HepG2 (cell line): ENCODE data around the gene CASKIN2. TPM values are rescaled to one million over a fixed set of nuclear protein-coding genes. Genes with fewer than 3 reads are reported as not detected.

Source experiments
- ATAC-seq: fragments of 200-7000 bp; cut with Tn5 transposase; 3 replicates; pipeline ENCODE4 v1.9.1; 2020; ENCODE audit warnings: mild to moderate bottlenecking, moderate library complexity
- BruUV-seq: library from RNA; stranded (reverse); fragments of 400-500 nt; replicated peaks from 2 replicates; lab custom pipeline; 2021; lab: Mats Ljungman, UMichigan
- CTCF ChIA-PET: fragments of 300-600 bp; formaldehyde crosslinking; extraction: SDS; loops from one replicate; lab custom pipeline; 2021; ENCODE audit warnings: low total read pairs, inconsistent platforms, low intra/inter-chr PET ratio; lab: Yijun Ruan, JAX
- POLR2A ChIA-PET: fragments of 350-600 bp; sonication (Branson Sonifier 250); formaldehyde crosslinking; loops from one replicate; lab custom pipeline; 2020; ENCODE audit warnings: antibody characterized with exemption, inconsistent platforms; lab: Yijun Ruan, JAX
- DNase-seq: peaks from one replicate; pipeline ENCODE4 v3.0.0-alpha.2; 2015; ENCODE audit warnings: low spot score
- FAIRE-seq: peaks from 3 replicates; lab custom pipeline; 2011; peaks lifted over from hg19 to GRCh38; lab: Jason Lieb, UNC
- H2AFZ ChIP-seq: one replicate; pipeline ENCODE4 v1.6.1; 2011; ENCODE audit warnings: low read length, inconsistent platforms
- H3K27ac ChIP-seq: fragments of 300-600 bp; 3 replicates; pipeline ENCODE4 v1.8.0; 2011; ENCODE audit warnings: mixed run types, mild to moderate bottlenecking, mixed read lengths, low read length, inconsistent platforms; ENCODE audit not compliant: insufficient read depth; ENCODE audit errors: extremely low read length
- H3K27me3 ChIP-seq, 2 experiments: fragments of 200-600 bp in 1 of 2; 2 replicates in 1 of 2; 3 replicates in 1 of 2; pipeline versions ENCODE4 v1.6.0 to v1.8.0; 2011; ENCODE audit warnings: low read length in 2 of 2, mild to moderate bottlenecking in 2 of 2, moderate library complexity in 2 of 2, inconsistent platforms in 1 of 2; ENCODE audit not compliant: insufficient read depth in 2 of 2, control insufficient read depth in 1 of 2
- H3K36me3 ChIP-seq, 2 experiments: fragments of 200-600 bp in 1 of 2; replicated peaks in 1 of 2; 2 replicates in 1 of 2; 3 replicates in 1 of 2; pipeline versions ENCODE4 v1.5.1 to v1.8.0; 2011; ENCODE audit warnings: low read length in 2 of 2, inconsistent platforms in 1 of 2; ENCODE audit not compliant: insufficient read depth in 2 of 2, control insufficient read depth in 1 of 2
- H3K4me1 ChIP-seq: 2 replicates; pipeline ENCODE4 v1.5.1; 2012; ENCODE audit warnings: low read length, inconsistent platforms; ENCODE audit not compliant: insufficient read depth
- H3K4me2 ChIP-seq: 2 replicates; pipeline ENCODE4 v1.6.0; 2011; ENCODE audit warnings: low read depth, low read length, inconsistent platforms
- H3K4me3 ChIP-seq, 3 experiments: fragments of 200-600 bp in 1 of 3; sonication (generic), shearing (Covaris generic) in 1 of 3; replicated peaks in 1 of 3; 2 replicates each; pipeline ENCODE4 v1.5.1; 2011 to 2016; ENCODE audit warnings: low read length in 3 of 3, inconsistent platforms in 2 of 3, low read depth in 2 of 3, mild to moderate bottlenecking in 2 of 3, control low read depth in 1 of 3, mixed read lengths in 1 of 3; ENCODE audit not compliant: insufficient read depth in 1 of 3
- H3K79me2 ChIP-seq: one replicate; pipeline ENCODE4 v1.6.1; 2011; ENCODE audit warnings: low read length, inconsistent platforms; ENCODE audit not compliant: insufficient read depth
- H3K9ac ChIP-seq: 2 replicates; pipeline ENCODE4 v1.6.0; 2011; ENCODE audit warnings: mild to moderate bottlenecking, low read depth, low read length, inconsistent platforms; ENCODE audit not compliant: insufficient read depth
- H3K9me3 ChIP-seq: 2 replicates; pipeline ENCODE4 v1.5.1; 2012; ENCODE audit warnings: mild to moderate bottlenecking, low read length
- H4K20me1 ChIP-seq: 2 replicates; pipeline ENCODE4 v1.6.0; 2011; ENCODE audit warnings: inconsistent platforms, mild to moderate bottlenecking, low read length, moderate library complexity; ENCODE audit not compliant: insufficient read depth
- CREB1 ChIP-seq, 2 experiments: fragments of 450-650 bp in 1 of 2; IDR thresholded peaks; 2 replicates each; pipeline ENCODE4 v1.6.1; 2016 to 2017; ENCODE audit warnings: control low read depth in 1 of 2, mild to moderate bottlenecking in 1 of 2, missing compliant biosample characterization in 1 of 2, missing genetic modification characterization in 1 of 2
- HMG20B ChIP-seq: conservative IDR thresholded peaks from 2 replicates; pipeline ENCODE4 v1.6.1; 2016; ENCODE audit warnings: missing genetic modification reagents, missing compliant biosample characterization
- MIER3 ChIP-seq: IDR thresholded peaks from 2 replicates; pipeline ENCODE4 v1.6.1; 2016; ENCODE audit warnings: missing compliant biosample characterization, borderline replicate concordance
- PHF21A ChIP-seq: sonication (generic); formaldehyde crosslinking; IDR thresholded peaks from 2 replicates; pipeline ENCODE4 v1.5.0; 2020; ENCODE audit warnings: mild to moderate bottlenecking, missing genetic modification reagents
- POGZ ChIP-seq: sonication (generic); formaldehyde crosslinking; IDR thresholded peaks from 2 replicates; pipeline ENCODE4 v1.4.0; 2020; ENCODE audit warnings: mild to moderate bottlenecking, missing genetic modification reagents
- ZNF550 ChIP-seq: sonication (generic); formaldehyde crosslinking; IDR thresholded peaks from 2 replicates; pipeline ENCODE4 v1.4.0; 2020; ENCODE audit warnings: mild to moderate bottlenecking, missing genetic modification reagents, borderline replicate concordance
- ZNF570 ChIP-seq: sonication (generic); formaldehyde crosslinking; IDR thresholded peaks from 2 replicates; pipeline ENCODE4 v1.4.0; 2020; ENCODE audit warnings: mild to moderate bottlenecking, missing genetic modification reagents, borderline replicate concordance
- WGBS: methylation state at CpG from one replicate; pipeline ENCODE4 v1.1.6; 2017; ENCODE audit warnings: low lambda C conversion rate; 5-methylcytosine and 5-hydroxymethylcytosine counted together
- in situ Hi-C: cut with HindIII; loops from 2 replicates; pipeline ENCODE4 v1.10.0; 2017; ENCODE audit warnings: low pct_unique_long_range_greater_than_20kb; ENCODE audit not compliant: extremely low pct_ligation_motif_present
- intact Hi-C: fragments of 100-400 bp; cut with micrococcal nuclease; formaldehyde crosslinking; loops from one replicate; pipeline ENCODE4 v1.10.0; 2022; ENCODE audit not compliant: unreplicated experiment
- polyA plus RNA-seq, 8 experiments: library from polyadenylated mRNA; depleted of rRNA in 3 of 8; stranded (reverse) in 7 of 8; unstranded in 1 of 8; fragments of >200 nt; fragmentation: Illumina TruSeq in 4 of 8; extraction: Trizol in 4 of 8; gene quantifications; 2 replicates each; pipeline versions ENCODE4 v1.2.1 to v1.2.3, GENCODE V29; 2011 to 2016; ENCODE audit warnings: low read depth in 4 of 8, missing spikeins in 1 of 8, mixed read lengths in 1 of 8; ENCODE audit not compliant: insufficient read depth in 1 of 8
- total RNA-seq, 5 experiments: library from RNA; depleted of rRNA; stranded (reverse); fragments of >200 nt; fragmentation: Illumina TruSeq; extraction: Trizol; gene quantifications; 2 replicates each; pipeline ENCODE4 v1.2.3, GENCODE V29; 2016; ENCODE audit warnings: low read depth in 1 of 5
- TF ChIP-seq, protein P1 (sequence below): sonication (generic); formaldehyde crosslinking; IDR thresholded peaks from 2 replicates; pipeline ENCODE4 v1.9.0; 2021; ENCODE audit warnings: missing genetic modification reagents, mild to moderate bottlenecking, borderline replicate concordance

CASKIN2 gene
- total and polyA plus RNA-seq, 2 of the 13 experiments (the other 11 are each of a cell fraction or from before 2014, with no cell fraction given) = 5.2 to 7.8 TPM

DNA sequence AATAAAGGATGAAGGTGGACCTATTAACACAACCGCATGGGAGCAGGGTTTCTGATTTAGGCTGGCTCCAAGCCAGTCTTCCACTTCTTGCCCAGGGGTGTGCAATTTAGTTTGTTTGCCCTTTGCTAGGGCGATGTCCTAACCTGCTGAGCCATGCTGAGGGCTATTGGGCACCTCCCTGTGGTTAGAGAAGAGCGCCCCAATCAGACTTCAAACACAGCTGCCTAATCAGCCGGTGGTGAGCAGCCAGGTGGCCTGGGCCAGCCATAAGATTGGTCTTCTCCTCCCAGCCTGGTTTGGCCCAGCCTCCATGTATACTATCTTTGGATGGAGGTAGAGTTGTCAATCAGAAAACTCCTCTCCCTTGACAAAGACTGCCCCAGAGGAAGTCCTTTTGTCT, 43.2 kb downstream of the CASKIN2 start:
- Histone ChIP-seq H3K4me2 (no peak overlapping the region), H3K9ac (no peak overlapping the region), H3K9me3 (no peaks in the 10 kb centered on the region), H3K4me1 (peaks cover 32% of the 10 kb centered on the region), H3K27me3 (no peaks in the 10 kb centered on the region), H3K4me3 (no peak overlapping the region), H3K27ac (no peak overlapping the region), H3K36me3 (peaks cover 23 to 35% of the 10 kb centered on the region in 2 experiments), H3K79me2 (peaks cover 4% of the 10 kb centered on the region), H4K20me1 (peaks cover 5% of the 10 kb centered on the region; the same call in 1 of the 2 replicates), H2AFZ (no peak overlapping the region)
- WGBS = 70% methylated on average over 4 of the region's 4 CpGs
- in situ Hi-C loops (no loop called here), intact Hi-C loops (no loop called here)
- ATAC-seq (no peak), DNase-seq (no peak), FAIRE-seq (no peak)
- CTCF ChIA-PET = no interaction called here
- BruUV-seq = no TSS peak
- POLR2A ChIA-PET = interaction anchor here (0.9 to 1.0 kb wide), 2 partner anchors 16 kb away, joined by 3 read pairs; partner anchors contain the start of gene TMEM94
- TF ChIP-seq, protein P1, sequence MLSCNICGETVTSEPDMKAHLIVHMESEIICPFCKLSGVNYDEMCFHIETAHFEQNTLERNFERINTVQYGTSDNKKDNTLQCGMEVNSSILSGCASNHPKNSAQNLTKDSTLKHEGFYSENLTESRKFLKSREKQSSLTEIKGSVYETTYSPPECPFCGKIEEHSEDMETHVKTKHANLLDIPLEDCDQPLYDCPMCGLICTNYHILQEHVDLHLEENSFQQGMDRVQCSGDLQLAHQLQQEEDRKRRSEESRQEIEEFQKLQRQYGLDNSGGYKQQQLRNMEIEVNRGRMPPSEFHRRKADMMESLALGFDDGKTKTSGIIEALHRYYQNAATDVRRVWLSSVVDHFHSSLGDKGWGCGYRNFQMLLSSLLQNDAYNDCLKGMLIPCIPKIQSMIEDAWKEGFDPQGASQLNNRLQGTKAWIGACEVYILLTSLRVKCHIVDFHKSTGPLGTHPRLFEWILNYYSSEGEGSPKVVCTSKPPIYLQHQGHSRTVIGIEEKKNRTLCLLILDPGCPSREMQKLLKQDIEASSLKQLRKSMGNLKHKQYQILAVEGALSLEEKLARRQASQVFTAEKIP (CRISPR knock-in tag) = no peak
- no peak for TF ChIP-seq HMG20B (CRISPR knock-in tag)
- no peak for TF ChIP-seq POGZ (CRISPR knock-in tag)
- TF ChIP-seq PHF21A = no peak
- no peak for TF ChIP-seq MIER3 (CRISPR knock-in tag)
- TF ChIP-seq CREB1 (IDR thresholded peaks at IDR 0.05) = no peak
- TF ChIP-seq CREB1 (CRISPR knock-in tag; IDR thresholded peaks at IDR 0.05) = no peak
- no peak for TF ChIP-seq ZNF570 (CRISPR knock-in tag)
- no peak for TF ChIP-seq ZNF550 (CRISPR knock-in tag)
